Measurements from ENCODE around the gene CKS1B.
A peak's percentile ranks its signal among the peaks of the same experiment; 100 is the strongest.

The CKS1B gene

GRCh38 chr1:154988058-154988954 is 13.8 kb downstream of the CKS1B start:
- no peak for DNase-seq

- no peak for DNase-seq
These were observed 14.8 kb downstream of the CKS1B start for GRCh38 chr1:154989195-154989860.

GRCh38 chr1:154990276-154990675 is 15.8 kb downstream of the CKS1B start:
- no peak for DNase-seq

GRCh38 chr1:154992721-154993571 is 18.5 kb downstream of the CKS1B start:
- no peak for DNase-seq

GRCh38 chr1:154993572-154994268 is 19.2 kb downstream of the CKS1B start, which contains the start of gene LENEP:
LENEP (plus strand) TSS chr1:154993586; CDS start chr1:154993608, 22 bp downstream.
- DNase-seq = no peak

GRCh38 chr1:154994269-154994587 is 19.7 kb downstream of the CKS1B start:
- DNase-seq = no peak

- DNase-seq = no peak
These were observed 20.1 kb downstream of the CKS1B start for GRCh38 chr1:154994591-154994990.

- peak; percentile 51 to 54 for DNase-seq
These were observed 21.0 kb downstream of the CKS1B start for GRCh38 chr1:154995301-154995983.

- DNase-seq = peak; percentile 61 to 72
These were observed 22.7 kb downstream of the CKS1B start for GRCh38 chr1:154996966-154997701.

GRCh38 chr1:154998201-154998780 is 23.8 kb downstream of the CKS1B start:
- no peak for DNase-seq

- DNase-seq = peak; percentile 62 to 63
These were observed 24.5 kb downstream of the CKS1B start for GRCh38 chr1:154998818-154999570.

GRCh38 chr1:154999571-155000410 is 25.3 kb downstream of the CKS1B start:
- DNase-seq = no peak

GRCh38 chr1:155000411-155000725 is 25.9 kb downstream of the CKS1B start:
- DNase-seq = no peak

GRCh38 chr1:155000726-155001424 is 26.4 kb downstream of the CKS1B start:
- peak; percentile 60 to 61 for DNase-seq

GRCh38 chr1:155001425-155001674 is 26.9 kb downstream of the CKS1B start:
- DNase-seq = no peak

GRCh38 chr1:155001675-155002463 is 27.4 kb downstream of the CKS1B start:
- DNase-seq = peak; percentile 98 to 99

GRCh38 chr1:155002464-155003226 is 28.2 kb downstream of the CKS1B start, which contains the start of gene ZBTB7B:
ZBTB7B (plus strand) TSS chr1:155002802; CDS start chr1:155014661, 11,859 bp downstream.
- no peak for DNase-seq
